ENCODE measurements around the gene DOCK11. TPM values are rescaled to one million over a fixed set of nuclear protein-coding genes. Genes with fewer than 3 reads are reported as not detected.

The DOCK11 gene
- total RNA-seq, 1 experiment from 2014 or later, result 3.0 TPM

DNA sequence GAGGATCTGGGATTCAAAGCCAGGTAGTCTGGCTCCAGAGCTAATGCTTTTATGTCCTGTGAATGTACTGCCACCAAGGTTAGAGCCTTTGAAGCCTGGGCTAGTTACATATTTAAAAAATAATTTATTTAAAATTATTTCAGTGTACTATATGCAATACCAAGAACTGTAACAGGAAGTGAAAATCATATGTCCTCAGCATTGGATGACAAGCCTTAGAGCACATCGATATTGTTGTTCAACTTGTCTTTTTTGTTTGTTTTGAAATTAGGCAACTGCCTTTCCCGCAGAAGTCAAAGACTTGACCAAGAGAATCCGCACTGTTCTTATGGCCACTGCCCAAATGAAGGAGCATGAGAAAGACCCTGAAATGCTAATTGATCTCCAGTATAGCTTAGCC is 158.7 kb downstream of the DOCK11 start:
- H3K27ac ChIP-seq (ENCODE audit: low read length), result no peak overlapping the region; the same call in 1 of the 2 replicates
- no TSS peak for BruUV-seq (replicated peaks)
- ATAC-seq, result no peak
- POLR2A ChIA-PET (ENCODE audit: unreplicated experiment), result no interaction called here
- H3F3A ChIP-seq (ENCODE audit: low read length, unreplicated experiment), result no peaks in the 10 kb centered on the region
- no peaks in the 10 kb centered on the region for H3K9me3 ChIP-seq (ENCODE audit: low read length)
- H3K4me2 ChIP-seq (ENCODE audit: low read length), result peak overlapping the region; percentile 27; the same call in 1 of the 2 replicates
- peaks cover 34% of the 10 kb centered on the region for H3K4me1 ChIP-seq (ENCODE audit: insufficient read depth, low read length)
- DNase-seq, result peak; percentile 18
- H4K20me1 ChIP-seq (ENCODE audit: low read length), result no peaks in the 10 kb centered on the region
- no peaks in the 10 kb centered on the region for H3K36me3 ChIP-seq (ENCODE audit: low read depth, low read length)
- no peaks in the 10 kb centered on the region for H3K79me2 ChIP-seq (ENCODE audit: low read length)
- no peaks in the 10 kb centered on the region for H3K9me2 ChIP-seq (replicated peaks; ENCODE audit: low read length)
- no peak overlapping the region for H3K9ac ChIP-seq (ENCODE audit: low read length)
- H3K4me3 ChIP-seq (ENCODE audit: low read length), result no peak overlapping the region
- H3K27me3 ChIP-seq (ENCODE audit: low read length), result no peaks in the 10 kb centered on the region
- no peak overlapping the region for H2AFZ ChIP-seq (ENCODE audit: low read length)
- CTCF ChIA-PET, result interaction anchor here (0.6 kb wide), 1 partner anchor 37 kb away, joined by 4 read pairs; no protein-coding TSS in a partner anchor
- no peak for TF ChIP-seq EZH2 (IDR thresholded peaks at IDR 0.05; ENCODE audit: low read length, unreplicated experiment)
- TF ChIP-seq, protein P1, sequence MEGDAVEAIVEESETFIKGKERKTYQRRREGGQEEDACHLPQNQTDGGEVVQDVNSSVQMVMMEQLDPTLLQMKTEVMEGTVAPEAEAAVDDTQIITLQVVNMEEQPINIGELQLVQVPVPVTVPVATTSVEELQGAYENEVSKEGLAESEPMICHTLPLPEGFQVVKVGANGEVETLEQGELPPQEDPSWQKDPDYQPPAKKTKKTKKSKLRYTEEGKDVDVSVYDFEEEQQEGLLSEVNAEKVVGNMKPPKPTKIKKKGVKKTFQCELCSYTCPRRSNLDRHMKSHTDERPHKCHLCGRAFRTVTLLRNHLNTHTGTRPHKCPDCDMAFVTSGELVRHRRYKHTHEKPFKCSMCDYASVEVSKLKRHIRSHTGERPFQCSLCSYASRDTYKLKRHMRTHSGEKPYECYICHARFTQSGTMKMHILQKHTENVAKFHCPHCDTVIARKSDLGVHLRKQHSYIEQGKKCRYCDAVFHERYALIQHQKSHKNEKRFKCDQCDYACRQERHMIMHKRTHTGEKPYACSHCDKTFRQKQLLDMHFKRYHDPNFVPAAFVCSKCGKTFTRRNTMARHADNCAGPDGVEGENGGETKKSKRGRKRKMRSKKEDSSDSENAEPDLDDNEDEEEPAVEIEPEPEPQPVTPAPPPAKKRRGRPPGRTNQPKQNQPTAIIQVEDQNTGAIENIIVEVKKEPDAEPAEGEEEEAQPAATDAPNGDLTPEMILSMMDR (conservative IDR thresholded peaks at IDR 0.05; ENCODE audit: low read depth, low read length), result no peak
- TF ChIP-seq EZH2phosphoT487 (IDR thresholded peaks at IDR 0.05; ENCODE audit: borderline replicate concordance, low read length), result no peak
- intact Hi-C loops (cut with micrococcal nuclease), result no loop called here

DNA sequence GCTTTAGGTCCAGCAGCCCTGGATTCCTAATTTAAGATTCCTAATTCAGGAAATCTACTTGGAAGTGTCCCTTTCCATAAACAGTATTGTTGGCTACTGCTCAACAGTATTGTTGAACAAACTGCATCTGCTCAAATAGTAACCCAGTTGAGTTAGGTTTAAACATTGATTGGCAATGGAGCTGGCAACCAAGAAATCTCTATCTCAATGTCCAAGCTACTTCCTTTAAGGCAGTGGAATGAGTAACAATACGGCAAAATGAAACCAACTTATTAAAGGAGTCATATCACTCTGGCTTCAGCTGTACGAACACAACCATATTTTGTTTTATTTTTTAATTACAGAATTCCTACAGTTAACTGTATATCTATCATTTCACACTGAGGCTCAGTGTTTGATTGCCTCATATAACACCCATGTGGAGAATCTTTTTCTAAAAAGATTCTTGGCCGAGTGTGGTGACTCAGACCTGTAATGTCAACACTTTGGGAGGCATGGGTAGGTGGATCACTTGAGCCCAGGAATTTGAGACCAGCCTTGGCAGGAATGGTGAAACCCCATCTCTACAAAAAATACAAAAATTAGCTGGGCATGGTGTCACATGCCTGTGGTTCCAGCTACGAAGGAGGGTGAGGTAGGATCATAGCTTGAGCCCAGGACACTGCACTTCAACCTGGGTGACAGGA is 160.1 kb downstream of the DOCK11 start:
- peak overlapping the region; percentile 51; the same call in 1 of the 2 replicates for H3K4me2 ChIP-seq (ENCODE audit: low read length)
- H3K9ac ChIP-seq (ENCODE audit: low read length), result no peak overlapping the region
- no TSS peak for BruUV-seq (replicated peaks)
- peak overlapping the region; percentile 38 for H3K27ac ChIP-seq (ENCODE audit: low read length)
- no peaks in the 10 kb centered on the region for H4K20me1 ChIP-seq (ENCODE audit: low read length)
- CTCF ChIA-PET, result no interaction called here
- intact Hi-C loops (cut with micrococcal nuclease), result no loop called here
- ATAC-seq, result peak; percentile 83
- no peaks in the 10 kb centered on the region for H3K9me2 ChIP-seq (replicated peaks; ENCODE audit: low read length)
- no peaks in the 10 kb centered on the region for H3K36me3 ChIP-seq (ENCODE audit: low read depth, low read length)
- peak; percentile 76 for DNase-seq
- POLR2A ChIA-PET (ENCODE audit: unreplicated experiment), result no interaction called here
- no peaks in the 10 kb centered on the region for H3K79me2 ChIP-seq (ENCODE audit: low read length)
- no peak overlapping the region for H3K4me3 ChIP-seq (ENCODE audit: low read length)
- no peaks in the 10 kb centered on the region for H3K9me3 ChIP-seq (ENCODE audit: low read length)
- peak overlapping the region; percentile 45; the same call in 1 of the 2 replicates for H2AFZ ChIP-seq (ENCODE audit: low read length)
- H3K27me3 ChIP-seq (ENCODE audit: low read length), result no peaks in the 10 kb centered on the region
- TF ChIP-seq, protein P1 (conservative IDR thresholded peaks at IDR 0.05; ENCODE audit: low read depth, low read length), result no peak
- TF ChIP-seq EZH2phosphoT487 (IDR thresholded peaks at IDR 0.05; ENCODE audit: borderline replicate concordance, low read length), result no peak
- TF ChIP-seq EZH2 (IDR thresholded peaks at IDR 0.05; ENCODE audit: low read length, unreplicated experiment), result no peak
- H3F3A ChIP-seq (ENCODE audit: low read length, unreplicated experiment), result no peaks in the 10 kb centered on the region
- H3K4me1 ChIP-seq (ENCODE audit: insufficient read depth, low read length), result peaks cover 34% of the 10 kb centered on the region

DNA sequence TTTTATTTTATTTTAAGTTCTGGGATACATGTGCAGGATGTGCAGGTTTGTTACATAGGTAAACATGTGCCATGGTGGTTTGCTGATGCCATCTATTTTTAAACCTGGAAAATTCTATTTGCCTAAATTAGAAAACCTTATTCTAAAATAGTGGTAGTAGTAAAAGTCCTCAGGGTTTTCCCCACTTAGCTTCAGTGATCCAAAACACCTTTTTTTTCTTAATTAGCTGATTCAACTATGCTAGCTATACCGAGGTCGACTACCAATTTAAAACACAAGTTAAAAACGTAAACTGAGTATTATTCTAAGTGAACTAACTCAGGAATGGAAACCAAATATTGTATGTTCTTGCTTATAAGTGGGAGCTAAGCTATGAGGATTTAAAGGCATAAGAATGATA is 161.8 kb downstream of the DOCK11 start:
- no peak for DNase-seq
- Histone ChIP-seq H3K9ac (ENCODE audit: low read length) (no peak overlapping the region), H3K27me3 (ENCODE audit: low read length) (no peaks in the 10 kb centered on the region), H3K27ac (ENCODE audit: low read length) (no peak overlapping the region), H3K9me3 (ENCODE audit: low read length) (no peaks in the 10 kb centered on the region), H3K9me2 (replicated peaks; ENCODE audit: low read length) (no peaks in the 10 kb centered on the region), H3K36me3 (ENCODE audit: low read depth, low read length) (no peaks in the 10 kb centered on the region), H3K4me2 (ENCODE audit: low read length) (no peak overlapping the region), H3K4me3 (ENCODE audit: low read length) (no peak overlapping the region), H3F3A (ENCODE audit: low read length, unreplicated experiment) (no peaks in the 10 kb centered on the region), H4K20me1 (ENCODE audit: low read length) (no peaks in the 10 kb centered on the region), H3K79me2 (ENCODE audit: low read length) (no peaks in the 10 kb centered on the region), H2AFZ (ENCODE audit: low read length) (no peak overlapping the region), H3K4me1 (ENCODE audit: insufficient read depth, low read length) (peaks cover 31% of the 10 kb centered on the region)
- ChIA-PET CTCF (no interaction called here), POLR2A (ENCODE audit: unreplicated experiment) (no interaction called here)
- ATAC-seq, result no peak
- no peak for TF ChIP-seq EZH2phosphoT487 (IDR thresholded peaks at IDR 0.05; ENCODE audit: borderline replicate concordance, low read length)
- TF ChIP-seq EZH2 (IDR thresholded peaks at IDR 0.05; ENCODE audit: low read length, unreplicated experiment), result no peak
- TF ChIP-seq, protein P1 (conservative IDR thresholded peaks at IDR 0.05; ENCODE audit: low read depth, low read length), result no peak
- intact Hi-C loops (cut with micrococcal nuclease), result no loop called here
- BruUV-seq (replicated peaks), result no TSS peak
